HG03060 (cell line): Measurements from ENCODE around the gene HPRT1.

Experiments
- ATAC-seq: cut with Tn5 transposase; IDR thresholded peaks from one replicate; pipeline ENCODE4 v1.9.1; 2021; ENCODE audit warnings: low read depth, moderate number of reproducible peaks; ENCODE audit not compliant: unreplicated experiment

HPRT1 gene

GRCh38 chrX:134472041-134472440 lies 12.1 kb downstream of the HPRT1 start:
- no peak for ATAC-seq

GRCh38 chrX:134476284-134476683 lies 16.3 kb downstream of the HPRT1 start:
- no peak for ATAC-seq

- no peak for ATAC-seq
These were observed 18.4 kb downstream of the HPRT1 start for GRCh38 chrX:134478374-134478773.

DNA sequence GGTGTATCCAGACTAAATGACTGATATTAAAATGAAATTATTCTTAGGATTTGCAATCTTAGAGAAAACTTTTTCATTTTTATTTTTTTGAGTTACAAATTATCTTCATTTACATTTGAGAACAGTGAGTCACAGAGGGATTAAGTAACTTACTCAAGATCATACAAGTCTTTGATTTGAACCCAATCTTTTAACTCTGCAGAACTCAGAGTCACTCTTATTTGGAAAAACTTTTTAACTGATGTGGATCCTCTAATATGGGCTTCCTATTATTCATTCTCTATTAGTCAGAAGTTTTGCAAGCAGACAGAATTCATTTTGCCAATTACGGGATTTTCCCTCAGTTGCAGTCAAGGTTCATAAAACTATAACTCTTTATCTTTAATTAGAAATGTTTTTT lies 20.1 kb downstream of the HPRT1 start:
- ATAC-seq, result no peak

- no peak for ATAC-seq
These were observed 21.4 kb downstream of the HPRT1 start for GRCh38 chrX:134481339-134481738.

DNA sequence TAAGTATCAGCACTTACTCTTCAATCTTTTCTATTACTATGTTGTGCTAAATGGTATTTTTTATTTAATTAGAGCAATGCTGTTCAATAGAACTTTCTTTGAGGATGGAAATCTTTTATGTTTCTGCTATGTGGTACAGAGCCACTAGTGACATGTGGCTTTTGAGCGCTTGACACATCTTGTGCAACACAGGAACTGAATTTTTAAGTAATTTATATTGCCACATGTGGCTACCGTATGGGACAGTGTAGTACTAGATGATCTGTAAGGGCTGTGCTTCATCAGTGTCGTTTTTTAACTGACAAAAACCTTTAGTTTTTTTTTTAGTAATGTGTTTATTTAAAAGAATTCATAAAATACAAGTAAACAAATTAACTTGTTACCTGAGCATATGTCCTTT lies 22.4 kb downstream of the HPRT1 start:
- ATAC-seq, result no peak

GRCh38 chrX:134484039-134484438 lies 24.1 kb downstream of the HPRT1 start:
- ATAC-seq, result no peak

GRCh38 chrX:134501941-134502340 lies 42.0 kb downstream of the HPRT1 start:
- no peak for ATAC-seq

DNA sequence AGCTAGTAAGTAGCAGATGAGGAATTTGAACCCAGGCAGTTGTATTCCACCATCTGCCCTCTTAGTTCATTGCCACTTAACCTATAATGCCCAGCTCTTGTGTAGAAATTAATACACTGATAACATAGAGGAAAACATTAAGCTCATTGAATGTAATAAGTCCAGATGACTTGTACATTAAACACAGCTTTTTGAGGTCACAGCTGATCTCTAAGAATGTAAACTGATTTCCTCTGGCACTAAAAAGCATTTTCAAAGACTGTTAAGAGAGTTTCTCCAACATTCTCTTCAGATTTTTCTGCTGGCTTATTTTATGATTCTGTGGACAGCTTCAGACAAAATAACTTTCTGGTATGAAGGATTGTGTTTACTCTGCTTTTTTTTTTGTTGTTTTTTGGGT lies 42.7 kb downstream of the HPRT1 start:
- ATAC-seq, result no peak

GRCh38 chrX:134512566-134512965 lies 52.6 kb downstream of the HPRT1 start:
- no peak for ATAC-seq

- no peak for ATAC-seq
These were observed 53.1 kb downstream of the HPRT1 start for GRCh38 chrX:134513091-134513490.

DNA sequence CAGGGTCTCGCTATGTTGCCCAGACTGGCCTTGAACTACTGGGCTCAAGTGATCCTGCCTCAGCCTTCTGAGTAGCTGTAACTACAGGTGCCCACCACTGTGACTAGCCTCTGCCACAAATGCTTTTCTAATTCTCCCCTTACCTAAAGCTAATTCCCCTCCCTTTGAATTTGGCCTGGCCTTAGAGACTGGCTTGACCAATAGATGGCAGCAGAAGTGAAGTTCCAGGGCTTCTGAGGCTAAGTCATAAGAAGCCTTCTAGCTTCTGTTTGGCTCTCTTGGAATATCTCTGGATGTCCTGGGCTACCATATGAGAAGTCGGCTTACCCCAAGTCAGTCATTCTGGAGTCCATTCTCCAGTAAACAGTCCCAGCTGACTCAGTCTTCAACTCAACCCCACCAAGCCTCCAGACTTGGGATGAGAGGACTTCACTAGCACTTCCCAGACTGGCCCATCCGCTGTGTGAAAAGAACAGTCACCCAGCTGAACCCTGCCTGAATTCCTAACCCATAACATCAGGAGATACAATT lies 61.0 kb downstream of the HPRT1 start:
- no peak for ATAC-seq

DNA sequence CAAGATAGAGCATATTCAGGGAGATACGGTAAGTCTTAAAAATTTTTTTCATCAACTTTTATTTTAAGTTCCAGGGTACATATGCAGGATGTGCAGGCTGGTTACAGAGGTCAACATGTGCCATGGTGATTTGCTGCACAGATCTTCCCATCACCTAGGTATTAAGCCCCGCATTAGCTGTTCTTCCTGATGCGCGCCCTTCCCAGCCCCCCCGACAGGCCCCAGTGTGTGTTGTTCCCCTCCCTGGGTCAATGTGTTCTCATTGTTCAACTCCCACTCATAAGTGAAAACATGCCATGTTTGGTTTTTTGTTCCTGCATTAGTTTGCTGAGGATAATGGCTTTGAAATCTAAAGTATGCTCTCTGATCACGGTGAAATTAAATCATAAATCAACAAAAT lies 64.2 kb downstream of the HPRT1 start:
- ATAC-seq, result no peak

DNA sequence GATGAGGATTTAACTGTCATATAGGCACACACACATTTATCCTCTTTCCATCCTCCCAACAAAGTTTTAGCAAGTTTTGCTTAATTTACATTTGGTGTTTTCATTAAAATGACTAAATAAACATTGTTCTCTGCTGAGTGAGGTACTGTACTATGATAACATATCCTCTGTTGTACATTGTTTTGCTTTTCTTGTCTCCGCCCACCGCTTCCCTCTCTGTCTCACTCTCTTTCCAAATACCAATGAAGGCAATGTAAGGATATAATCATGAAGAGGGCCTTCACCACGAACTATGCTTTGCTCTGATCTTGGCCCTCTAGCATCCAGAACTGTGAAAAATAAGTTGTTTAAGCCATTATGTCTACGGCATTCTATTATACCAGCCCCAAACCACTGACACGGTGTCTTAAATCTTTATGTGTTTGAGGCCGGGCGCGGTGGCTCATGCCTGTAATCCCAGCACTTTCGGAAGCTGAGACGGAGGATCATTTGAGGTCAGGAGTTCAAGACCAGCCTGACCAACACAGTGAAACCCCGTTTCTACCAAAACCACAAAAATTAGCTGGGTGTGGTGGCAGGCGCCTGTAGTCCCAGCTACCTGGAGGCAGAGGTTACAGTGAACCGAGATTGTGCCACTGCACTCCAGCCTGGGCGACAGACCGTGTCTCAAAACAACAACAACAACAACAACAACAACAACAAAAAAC lies 65.3 kb downstream of the HPRT1 start:
- no peak for ATAC-seq

GRCh38 chrX:134526399-134526798 lies 66.4 kb downstream of the HPRT1 start:
- no peak for ATAC-seq

DNA sequence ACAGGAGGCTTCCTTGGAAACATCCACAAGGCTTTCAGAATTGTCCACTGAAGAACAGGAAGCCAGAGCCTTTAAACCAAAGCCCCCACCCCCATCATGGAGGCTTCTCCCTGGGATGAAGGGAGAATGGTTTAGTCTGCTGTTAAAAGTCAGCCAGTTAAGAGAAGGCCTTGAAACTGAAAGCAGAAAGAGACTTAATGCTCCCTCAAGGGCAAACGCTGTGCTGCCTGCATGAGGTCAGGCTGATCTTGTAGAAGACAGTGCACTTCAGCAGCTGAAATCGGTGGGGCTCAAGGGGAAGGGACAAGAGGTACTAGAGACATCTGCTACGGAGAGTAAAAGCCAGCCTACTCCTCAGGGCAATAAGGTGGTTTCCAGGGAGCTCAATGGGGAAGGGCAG lies 69.0 kb downstream of the HPRT1 start:
- no peak for ATAC-seq

DNA sequence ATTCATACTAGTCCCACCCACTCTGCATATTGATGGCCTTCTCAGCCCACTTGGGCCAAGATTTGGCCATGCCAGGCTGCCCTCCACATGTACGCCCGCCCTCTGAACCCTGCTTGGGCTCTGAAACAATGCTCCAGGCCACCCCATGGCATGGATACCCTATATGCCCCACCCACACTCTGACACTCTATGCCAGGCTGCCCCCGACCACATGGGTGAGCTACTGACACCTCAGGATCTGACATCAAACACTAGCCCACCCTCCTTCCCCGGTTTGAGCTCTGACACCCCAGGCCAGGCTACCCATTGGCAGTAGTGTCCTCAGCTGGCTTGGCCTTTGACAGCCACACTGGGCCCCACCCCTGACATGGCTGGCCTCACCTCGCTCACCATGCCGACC lies 69.5 kb downstream of the HPRT1 start:
- no peak for ATAC-seq

GRCh38 chrX:134530845-134531244 lies 70.9 kb downstream of the HPRT1 start:
- no peak for ATAC-seq

GRCh38 chrX:134533352-134533751 lies 73.4 kb downstream of the HPRT1 start:
- no peak for ATAC-seq

DNA sequence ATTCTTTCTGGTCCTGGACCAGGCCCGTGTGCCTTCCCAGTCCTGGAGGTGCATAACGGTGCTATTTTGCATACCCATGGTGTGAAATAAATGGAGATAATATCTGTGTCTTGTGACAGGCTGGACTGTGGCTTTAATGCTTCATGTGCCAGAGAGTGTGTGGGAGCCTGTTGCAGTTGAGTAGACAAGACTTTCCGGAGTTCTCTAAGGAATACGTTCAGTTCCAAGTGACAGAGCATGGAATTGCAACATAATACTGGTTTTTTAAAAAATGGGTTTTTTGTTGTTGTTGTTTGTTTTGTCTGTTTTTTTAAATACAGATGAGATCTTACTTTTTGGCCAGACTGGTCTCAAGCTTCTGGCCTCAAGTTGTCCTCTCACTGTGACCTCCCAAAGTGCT lies 74.0 kb downstream of the HPRT1 start:
- ATAC-seq, result no peak

GRCh38 chrX:134537179-134537955 lies 77.4 kb downstream of the HPRT1 start:
- ATAC-seq, result no peak

DNA sequence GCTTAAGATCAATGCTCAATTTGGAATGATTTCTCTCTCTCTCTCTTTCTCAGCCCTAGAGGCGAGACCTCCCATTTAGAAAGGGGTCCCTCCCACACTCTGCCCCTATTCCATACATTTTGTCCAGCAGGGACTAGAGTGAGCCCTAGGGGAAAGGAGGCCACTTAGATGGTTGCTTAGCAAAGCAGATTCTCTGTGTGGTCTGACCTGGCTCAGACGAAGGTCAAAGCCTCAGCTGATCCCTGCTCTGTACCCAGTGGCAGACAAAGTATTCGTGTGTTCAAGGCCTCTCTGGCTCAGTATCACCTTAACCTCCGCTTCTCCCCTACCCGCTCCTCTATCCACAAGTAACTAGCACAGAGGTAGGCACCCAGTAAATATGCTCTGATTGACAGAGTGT lies 78.4 kb downstream of the HPRT1 start:
- ATAC-seq, result no peak
